Inflammatory macrophage treated with lipopolysaccharide for 1 hour (primary cell): ENCODE results near the gene RNF212.
"Not testable (repeated sequence)": the region's sequence is repeated elsewhere in the genome, so short reads cannot be mapped to it uniquely, and the experiment has no call there.

ENCODE experiments used
- DNase-seq, 2 donors: peaks; one replicate each; pipeline ENCODE4 v3.0.0-alpha.2; 2020 to 2022

Gene RNF212

DNA sequence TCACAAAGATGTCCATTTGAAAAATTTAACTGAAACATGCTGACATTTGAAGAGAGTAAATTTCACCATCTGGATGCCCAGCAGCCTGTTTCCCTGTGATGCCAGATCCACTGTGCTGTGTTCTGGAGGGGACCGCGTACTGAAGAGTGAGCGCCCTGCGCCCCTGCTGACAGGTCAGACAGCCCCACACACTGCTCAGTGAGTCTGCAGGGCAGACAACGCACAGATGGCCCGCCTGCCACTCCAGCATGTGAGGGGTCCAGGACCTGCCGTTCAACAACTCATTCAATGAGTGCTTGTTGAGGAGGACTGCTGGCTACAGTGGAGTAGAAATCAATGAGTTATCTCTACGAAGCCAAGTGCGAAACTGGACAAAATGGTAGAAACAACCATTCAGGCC, 52.7 kb downstream of the RNF212 start:
- no peak for DNase-seq

- DNase-seq: no peak
These were observed 53.2 kb downstream of the RNF212 start for GRCh38 chr4:1060121-1060520.

GRCh38 chr4:1058997-1059665, 54.2 kb downstream of the RNF212 start:
- DNase-seq: no peak

- no peak for DNase-seq
These were observed 55.0 kb downstream of the RNF212 start for GRCh38 chr4:1058198-1058996.

DNA sequence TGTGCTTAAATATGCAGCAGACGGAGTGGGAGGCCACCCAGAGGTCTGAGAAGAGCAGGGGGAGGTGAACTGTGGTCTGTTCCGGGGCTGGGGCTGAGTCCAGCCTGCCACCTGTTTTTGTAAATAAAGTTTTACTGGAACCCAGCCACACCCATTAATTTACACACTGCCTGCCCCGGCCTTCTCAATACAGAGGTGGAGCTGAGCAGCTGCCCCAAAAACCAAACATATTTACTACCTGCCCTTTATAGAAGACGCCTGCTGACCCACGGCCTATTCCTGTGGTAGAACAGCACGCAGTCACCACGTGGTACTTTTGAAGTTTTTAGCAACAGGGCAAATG, 56.0 kb downstream of the RNF212 start:
- DNase-seq: no peak

- DNase-seq: no peak
These were observed 56.5 kb downstream of the RNF212 start for GRCh38 chr4:1056671-1057402.

DNA sequence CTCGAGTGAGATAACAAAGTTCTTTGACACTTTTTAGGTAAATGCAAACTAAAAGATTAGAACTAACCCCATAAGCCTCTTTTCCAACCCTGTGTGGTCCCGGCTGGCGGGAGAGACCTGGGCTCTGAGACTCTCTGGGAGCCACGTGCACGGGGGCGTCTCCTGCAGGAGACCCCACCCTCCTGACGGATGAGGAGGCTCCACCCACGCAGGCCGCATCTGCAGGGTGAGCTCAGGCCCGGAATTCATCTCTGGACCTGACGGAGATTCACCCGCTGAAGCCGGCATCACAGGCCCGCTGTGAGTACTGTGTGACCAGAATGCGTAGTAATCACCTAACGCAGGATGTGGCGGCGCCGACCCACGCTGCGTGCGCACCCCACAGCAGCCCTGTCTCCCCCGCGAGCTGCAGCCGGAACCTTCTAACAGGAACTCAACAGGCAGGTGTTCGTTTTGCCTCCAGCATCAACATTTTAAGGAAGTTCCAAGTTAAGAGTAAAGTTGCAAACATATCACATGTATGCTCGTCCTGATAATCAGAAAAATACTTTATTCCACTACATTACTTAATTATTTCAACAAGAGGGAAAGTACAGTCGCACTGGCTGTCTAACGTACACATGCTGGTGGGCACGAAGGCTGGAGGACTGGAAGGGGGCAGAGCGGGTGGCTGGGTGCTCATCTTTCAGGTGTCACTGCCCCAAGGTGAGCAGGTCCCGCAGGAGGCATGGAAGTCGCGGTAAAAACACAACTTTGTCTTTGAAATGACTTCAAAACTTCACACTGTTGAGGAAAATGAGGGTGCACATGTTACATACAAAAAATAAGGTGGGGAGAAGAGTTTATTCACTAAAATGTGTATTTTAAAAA, 57.4 kb downstream of the RNF212 start:
- peak in 1 of 2 donors; percentile 9 for DNase-seq

- DNase-seq: not testable (repeated sequence)
These were observed 58.1 kb downstream of the RNF212 start for GRCh38 chr4:1055243-1055701.

DNA sequence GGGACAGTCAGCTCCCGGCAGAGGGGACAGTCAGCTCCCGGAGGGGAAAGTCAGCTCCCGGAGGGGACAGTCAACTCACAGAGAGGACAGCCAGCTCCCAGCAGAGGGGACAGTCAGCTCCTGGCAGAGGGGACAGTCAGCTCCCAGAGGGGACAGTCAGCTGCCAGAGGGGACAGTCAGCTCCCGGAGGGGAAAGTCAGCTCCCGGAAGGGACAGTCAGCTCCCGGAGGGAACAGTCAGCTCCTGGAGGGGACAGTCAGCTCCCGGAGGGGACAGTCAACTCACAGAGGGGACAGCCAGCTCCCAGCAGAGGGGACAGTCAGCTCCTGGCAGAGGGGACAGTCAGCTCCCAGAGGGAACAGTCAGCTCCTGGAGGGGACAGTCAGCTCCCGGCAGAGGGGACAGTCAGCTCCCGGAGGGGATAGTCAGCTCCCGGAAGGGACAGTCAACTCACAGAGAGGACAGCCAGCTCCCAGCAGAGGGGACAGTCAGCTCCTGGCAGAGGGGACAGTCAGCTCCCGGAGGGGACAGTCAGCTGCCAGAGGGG, 58.6 kb downstream of the RNF212 start:
- not testable (repeated sequence) for DNase-seq

- DNase-seq: not testable (repeated sequence)
These were observed 59.5 kb downstream of the RNF212 start for GRCh38 chr4:1053891-1054290.

DNA sequence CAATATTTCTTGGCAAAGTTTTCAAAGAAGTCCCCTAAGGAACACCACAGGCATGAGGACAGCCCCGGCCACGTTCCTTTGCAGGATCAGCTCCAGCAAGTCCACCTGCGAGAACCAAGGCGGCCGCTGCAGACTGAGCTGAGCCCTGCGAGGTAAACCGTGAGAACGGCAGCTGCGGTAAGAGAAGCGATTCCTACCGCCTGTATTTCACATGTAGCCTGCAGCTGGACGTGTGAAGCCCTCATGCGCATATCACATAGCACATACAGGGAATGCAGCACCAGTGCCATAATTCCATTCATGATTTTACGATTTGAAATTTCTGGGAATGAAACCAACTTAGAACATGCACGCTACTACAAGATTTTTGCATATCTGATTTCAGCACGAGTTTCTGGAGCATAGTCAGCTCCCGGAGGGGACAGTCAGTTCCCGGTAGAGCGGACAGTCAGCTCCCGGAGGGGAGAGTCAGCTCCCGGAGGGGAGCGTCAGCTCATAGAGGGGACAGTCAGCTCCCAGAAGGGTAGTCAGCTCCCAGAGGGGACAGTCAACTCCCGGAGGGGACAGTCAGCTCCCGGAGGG, 60.2 kb downstream of the RNF212 start:
- DNase-seq: no peak

GRCh38 chr4:1052231-1052671, 61.1 kb downstream of the RNF212 start:
- DNase-seq: no peak

DNA sequence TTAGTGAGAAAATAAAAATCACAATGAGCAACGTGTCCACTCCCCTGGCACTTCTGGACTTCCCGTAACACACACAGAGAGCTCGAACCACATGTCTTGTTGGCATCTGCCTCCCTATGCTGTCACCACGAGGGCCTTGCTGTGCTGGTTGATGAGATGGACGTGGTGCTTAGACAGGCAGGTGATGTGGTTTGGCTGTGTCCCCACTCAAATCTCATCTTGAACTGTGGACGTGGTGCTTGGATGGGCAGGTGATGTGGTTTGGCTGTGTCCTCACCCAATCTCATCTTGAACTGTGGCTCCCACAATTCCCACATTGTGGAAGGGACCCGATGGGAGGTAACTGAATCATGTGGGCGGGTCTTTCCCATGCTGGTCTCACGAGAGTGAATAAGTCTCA, 61.9 kb downstream of the RNF212 start:
- DNase-seq: no peak

DNA sequence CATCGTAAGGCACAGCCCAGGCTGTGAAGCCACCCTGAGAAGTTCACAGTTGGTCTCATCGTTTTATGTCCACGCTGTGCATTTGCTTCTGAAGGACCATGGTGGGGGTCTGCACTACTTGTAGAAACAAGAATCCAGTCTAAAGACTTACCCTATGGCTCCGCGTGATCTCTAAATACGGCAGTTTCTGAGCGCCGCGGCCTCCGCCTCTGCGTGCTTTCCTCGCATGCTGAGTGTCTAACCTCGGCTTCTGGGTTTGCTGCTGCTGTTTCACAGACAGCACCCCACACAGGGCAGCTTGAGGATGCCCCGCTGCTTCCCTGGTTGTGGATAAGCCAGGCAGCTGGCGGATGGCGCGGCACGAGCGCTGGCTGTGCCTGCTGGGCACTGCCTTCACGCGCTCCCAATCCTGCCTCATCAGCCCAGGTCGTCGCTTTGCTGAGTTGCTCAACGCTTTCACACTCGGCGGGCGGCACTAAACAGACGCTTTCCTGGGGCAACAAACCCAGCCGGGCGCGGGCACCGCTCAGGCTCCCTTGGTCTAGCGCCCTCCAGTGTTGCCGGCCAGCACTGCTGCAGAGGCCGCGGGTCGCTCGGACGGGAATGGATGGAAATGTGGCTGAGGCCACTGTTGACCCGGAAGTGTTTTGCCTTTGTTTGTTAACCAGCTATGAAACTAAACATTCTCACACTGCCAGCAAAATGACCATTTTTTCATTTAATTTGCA, 62.7 kb downstream of the RNF212 start:
- no peak for DNase-seq

- no peak for DNase-seq
These were observed 63.8 kb downstream of the RNF212 start for GRCh38 chr4:1049591-1049905.

DNA sequence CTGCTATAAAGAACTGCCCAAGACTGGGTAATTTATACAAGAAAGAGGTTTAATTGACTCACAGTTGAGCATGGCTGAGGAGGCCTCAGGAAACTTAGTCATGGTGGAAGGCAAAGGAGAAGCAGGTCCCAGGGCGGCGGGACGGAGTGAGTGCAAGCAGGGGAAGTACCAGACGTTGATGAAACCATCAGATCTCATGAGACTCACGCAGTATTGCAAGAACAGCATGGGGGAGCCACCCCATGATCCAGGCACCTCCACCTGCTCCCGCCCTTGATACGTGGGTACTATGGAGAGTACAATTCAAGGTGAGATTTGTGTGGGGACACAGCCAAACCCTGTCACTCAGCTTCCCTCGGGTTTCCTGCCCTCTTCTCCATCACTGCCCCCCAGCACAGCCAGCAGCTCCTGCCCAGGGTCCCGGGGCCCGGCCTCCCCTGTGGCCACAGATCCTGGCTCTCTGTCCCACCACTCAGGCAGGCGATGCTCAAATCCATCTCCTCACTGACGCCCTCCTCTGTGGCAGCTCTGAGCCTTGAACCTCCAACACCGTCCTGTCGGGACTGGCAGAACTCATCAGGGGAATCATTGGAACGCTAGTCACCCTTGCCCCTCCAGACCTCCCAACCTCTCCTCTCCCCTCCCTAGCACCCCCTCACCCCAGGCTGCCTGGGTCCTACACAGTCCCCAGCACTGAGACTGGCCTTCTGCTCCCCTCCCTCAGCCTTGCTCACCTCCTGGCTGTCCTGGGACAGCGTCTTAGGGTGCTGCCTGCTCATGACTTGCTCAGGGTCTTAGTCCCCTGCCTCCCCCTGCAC, 64.4 kb downstream of the RNF212 start:
- peak; percentile 83 for DNase-seq

DNA sequence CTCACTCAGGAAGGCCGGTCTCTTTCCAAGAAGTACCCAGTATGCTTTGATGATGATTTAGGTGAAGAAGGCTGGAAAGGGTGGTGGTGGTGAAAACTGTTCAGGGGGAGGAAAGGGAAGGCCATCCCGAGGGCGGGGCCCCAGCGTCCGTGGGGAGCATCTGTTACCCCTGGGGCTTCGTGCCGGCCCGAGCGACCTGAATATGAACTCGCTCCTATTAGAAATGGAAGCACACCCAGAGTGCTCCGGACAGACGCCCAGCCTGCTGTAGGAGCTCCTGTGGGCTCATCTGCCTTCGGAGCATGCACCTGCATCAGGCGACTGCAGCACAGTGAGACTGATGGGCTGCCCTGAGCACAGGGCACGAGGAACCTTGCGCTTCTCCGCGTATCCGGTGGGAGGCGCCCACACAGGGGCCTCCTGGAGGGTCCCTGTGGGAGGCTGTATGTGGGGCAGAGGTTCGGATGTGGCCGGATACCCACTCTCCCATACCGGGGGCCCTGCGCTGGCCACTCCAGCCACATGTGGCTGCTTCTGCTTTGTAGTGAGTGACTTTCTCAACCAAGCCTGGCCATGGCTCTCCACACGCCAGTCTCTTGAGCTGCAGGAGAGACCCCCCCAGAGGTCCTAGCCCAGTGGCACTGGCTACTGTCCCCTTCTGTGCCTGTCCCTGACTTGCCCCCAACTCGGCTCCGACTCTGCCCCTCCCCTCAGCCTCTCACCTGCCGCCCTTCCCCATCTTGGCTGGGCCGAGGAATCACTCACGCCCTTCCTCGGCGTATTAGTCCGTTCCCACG, 65.2 kb downstream of the RNF212 start:
- no peak for DNase-seq

GRCh38 chr4:1047106-1047975, 66.0 kb downstream of the RNF212 start:
- DNase-seq: no peak

DNA sequence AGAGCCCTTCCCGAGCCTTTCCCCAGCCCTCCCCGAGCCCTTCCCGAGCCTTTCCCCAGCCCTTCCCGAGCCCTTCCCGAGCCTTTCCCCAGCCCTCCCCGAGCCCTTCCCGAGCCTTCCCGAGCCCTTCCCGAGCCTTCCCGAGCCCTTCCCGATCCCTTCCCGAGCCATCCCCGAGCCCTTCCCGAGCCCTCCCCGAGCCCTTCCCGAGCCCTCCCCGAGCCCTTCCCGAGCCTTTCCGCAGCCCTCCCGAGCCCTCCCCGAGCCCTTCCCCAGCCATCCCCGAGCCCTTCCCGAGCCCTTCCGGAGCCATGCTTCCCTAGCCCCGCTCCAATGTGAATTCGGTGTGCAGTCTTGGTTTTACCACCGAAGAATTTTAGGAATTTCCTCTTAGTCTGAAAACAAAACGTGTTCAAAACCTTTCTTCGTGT, 66.8 kb downstream of the RNF212 start:
- not testable (repeated sequence) for DNase-seq
